Endothelial cell of umbilical vein (primary cell): ENCODE results near the gene CMTM8.

Source experiments
- CTCF ChIP-seq, 2 donors: IDR thresholded peaks; 1 replicate in 1 of 2; 2 replicates in 1 of 2; pipeline ENCODE4 v1.5.1; 2011; ENCODE audit warnings: low read length in 2 of 2, mild to moderate bottlenecking in 2 of 2, moderate library complexity in 2 of 2, control low read depth in 1 of 2, inconsistent platforms in 1 of 2, low read depth in 1 of 2; ENCODE audit not compliant: insufficient read depth in 1 of 2; ENCODE audit errors: extremely low read depth in 1 of 2
- EZH2 ChIP-seq: IDR thresholded peaks from 2 replicates; pipeline ENCODE4 v1.6.1; 2012; ENCODE audit warnings: borderline replicate concordance, low read depth, mild to moderate bottlenecking, moderate library complexity, low read length, inconsistent platforms; ENCODE audit not compliant: severe bottlenecking
- JUN ChIP-seq: IDR thresholded peaks from 2 replicates; pipeline ENCODE4 v1.6.1; 2011; ENCODE audit warnings: borderline replicate concordance, low read depth; ENCODE audit not compliant: insufficient read length, insufficient read depth
- MAX ChIP-seq: IDR thresholded peaks from 2 replicates; pipeline ENCODE4 v1.6.1; 2011; ENCODE audit not compliant: insufficient read depth, insufficient read length
- POLR2A ChIP-seq: IDR thresholded peaks from 2 replicates; pipeline ENCODE4 v1.6.1; 2012; ENCODE audit warnings: low read depth, mild to moderate bottlenecking, control low read depth, low read length

GRCh38 chr3:32310336-32310735, 71.9 kb downstream of the CMTM8 start:
- TF ChIP-seq CTCF (IDR thresholded peaks at IDR 0.05; ENCODE audit: extremely low read depth in 1 of 2, insufficient read depth in 1 of 2, low read depth in 1 of 2, low read length in 2 of 2), result no peak
- TF ChIP-seq EZH2, result no peak
- no peak for TF ChIP-seq MAX
- no peak for TF ChIP-seq POLR2A
- no peak for TF ChIP-seq JUN
